SK-N-SH treated with all-trans-retinoic acid at 6 μM for 48 hours (cell line): Measurements from ENCODE around the gene SPATS2.

Source experiments
- ATAC-seq: fragments of 200-7000 bp; cut with Tn5 transposase; 3 replicates; pipeline ENCODE4 v1.9.1; 2020; ENCODE audit warnings: mild to moderate bottlenecking, moderate library complexity
- BACH2 ChIP-seq: fragments of 250-450 bp; sonication (Bioruptor Pico); IDR thresholded peaks from 2 replicates; pipeline ENCODE4 v1.9.0; 2021; ENCODE audit warnings: mild to moderate bottlenecking, borderline replicate concordance
- CSDC2 ChIP-seq: fragments of 250-450 bp; sonication (Bioruptor Pico); IDR thresholded peaks from 2 replicates; pipeline ENCODE4 v1.5.0; 2020; ENCODE audit warnings: mild to moderate bottlenecking, moderate library complexity
- GLIS3 ChIP-seq: fragments of 250-450 bp; sonication (Bioruptor Pico); IDR thresholded peaks from 2 replicates; pipeline ENCODE4 v1.5.0; 2020; ENCODE audit warnings: mild to moderate bottlenecking, moderate library complexity
- ISL1 ChIP-seq: fragments of 250-450 bp; sonication (Bioruptor Pico); IDR thresholded peaks from 2 replicates; pipeline ENCODE4 v2.1.2; 2022; ENCODE audit warnings: mild to moderate bottlenecking, moderate library complexity
- PPARA ChIP-seq: fragments of 250-450 bp; sonication (Bioruptor Pico); IDR thresholded peaks from 2 replicates; pipeline ENCODE4 v1.5.0; 2020; ENCODE audit warnings: mild to moderate bottlenecking, borderline replicate concordance
- SNAI2 ChIP-seq: fragments of 250-450 bp; sonication (Bioruptor Pico); IDR thresholded peaks from 2 replicates; pipeline ENCODE4 v1.5.0; 2020; ENCODE audit warnings: mild to moderate bottlenecking, moderate library complexity
- TCF4 ChIP-seq: fragments of 250-450 bp; sonication (Bioruptor Pico); IDR thresholded peaks from 2 replicates; pipeline ENCODE4 v1.8.0; 2021; ENCODE audit warnings: mild to moderate bottlenecking, moderate library complexity, borderline replicate concordance
- TOX ChIP-seq: fragments of 250-450 bp; sonication (Bioruptor Pico); IDR thresholded peaks from 2 replicates; pipeline ENCODE4 v1.8.0; 2021; ENCODE audit warnings: mild to moderate bottlenecking, moderate library complexity, borderline replicate concordance
- ZC3H10 ChIP-seq: fragments of 250-450 bp; sonication (Bioruptor Pico); IDR thresholded peaks from 2 replicates; pipeline ENCODE4 v1.5.1; 2021; ENCODE audit warnings: mild to moderate bottlenecking, moderate library complexity
- ZFP3 ChIP-seq: fragments of 250-450 bp; sonication (Bioruptor Pico); IDR thresholded peaks from 2 replicates; pipeline ENCODE4 v1.5.0; 2020; ENCODE audit warnings: mild to moderate bottlenecking, moderate library complexity
- ZFP30 ChIP-seq: fragments of 450-650 bp; formaldehyde crosslinking; IDR thresholded peaks from 2 replicates; pipeline ENCODE4 v1.5.0; 2022; ENCODE audit warnings: mild to moderate bottlenecking, moderate library complexity
- ZNF565 ChIP-seq: fragments of 450-650 bp; formaldehyde crosslinking; conservative IDR thresholded peaks from 2 replicates; pipeline ENCODE4 v1.5.0; 2020; ENCODE audit warnings: low read depth, mild to moderate bottlenecking, moderate library complexity
- ZNF70 ChIP-seq: fragments of 450-650 bp; formaldehyde crosslinking; IDR thresholded peaks from 2 replicates; pipeline ENCODE4 v1.5.0; 2020; ENCODE audit warnings: mild to moderate bottlenecking, moderate library complexity
- ZNF8 ChIP-seq: fragments of 450-650 bp; formaldehyde crosslinking; IDR thresholded peaks from 2 replicates; pipeline ENCODE4 v1.5.0; 2020; ENCODE audit warnings: mild to moderate bottlenecking, moderate library complexity
- TF ChIP-seq, protein P1 (sequence below): fragments of 250-450 bp; sonication (Bioruptor Pico); IDR thresholded peaks from 2 replicates; pipeline ENCODE4 v1.5.0; 2020; ENCODE audit warnings: mild to moderate bottlenecking, moderate library complexity
- TF ChIP-seq, protein P2 (sequence below): fragments of 250-450 bp; sonication (Bioruptor Pico); IDR thresholded peaks from 2 replicates; pipeline ENCODE4 v1.8.0; 2021; ENCODE audit warnings: low read depth, mild to moderate bottlenecking, moderate library complexity, borderline replicate concordance
- TF ChIP-seq, protein P3 (sequence below): fragments of 250-450 bp; sonication (Bioruptor Pico); IDR thresholded peaks from 2 replicates; pipeline ENCODE4 v1.5.1; 2021; ENCODE audit warnings: mild to moderate bottlenecking, moderate library complexity
- TF ChIP-seq, protein P4 (sequence below): fragments of 250-450 bp; sonication (Bioruptor Pico); IDR thresholded peaks from 2 replicates; pipeline ENCODE4 v1.5.1; 2020; ENCODE audit warnings: low read depth, mild to moderate bottlenecking, moderate library complexity
- TF ChIP-seq, protein P5 (sequence below): fragments of 250-450 bp; sonication (Bioruptor Pico); IDR thresholded peaks from 2 replicates; pipeline ENCODE4 v1.8.0; 2020; ENCODE audit warnings: mild to moderate bottlenecking, moderate library complexity, borderline replicate concordance

Gene SPATS2

DNA sequence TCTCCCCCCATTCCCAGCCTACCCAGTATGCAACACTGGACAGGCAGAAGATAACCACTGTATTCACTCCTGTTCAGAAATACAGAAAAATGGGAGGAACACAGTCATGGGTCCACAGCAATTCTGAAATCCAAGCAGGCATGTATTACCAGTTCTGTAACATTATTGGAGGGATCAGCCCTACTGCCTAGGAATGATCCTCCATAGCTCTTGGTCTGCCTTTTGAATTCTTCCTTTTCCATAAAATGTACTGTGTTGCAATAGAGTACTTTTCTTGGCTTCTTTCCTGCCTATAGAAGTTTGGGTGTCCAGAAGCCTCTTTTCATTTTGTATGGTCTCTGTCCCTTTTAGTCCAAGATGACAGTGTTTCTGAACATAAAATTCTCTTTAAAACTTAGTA, 46.5 kb downstream of the SPATS2 start:
- ATAC-seq = no peak; the same call in 2 of the 3 replicates

DNA sequence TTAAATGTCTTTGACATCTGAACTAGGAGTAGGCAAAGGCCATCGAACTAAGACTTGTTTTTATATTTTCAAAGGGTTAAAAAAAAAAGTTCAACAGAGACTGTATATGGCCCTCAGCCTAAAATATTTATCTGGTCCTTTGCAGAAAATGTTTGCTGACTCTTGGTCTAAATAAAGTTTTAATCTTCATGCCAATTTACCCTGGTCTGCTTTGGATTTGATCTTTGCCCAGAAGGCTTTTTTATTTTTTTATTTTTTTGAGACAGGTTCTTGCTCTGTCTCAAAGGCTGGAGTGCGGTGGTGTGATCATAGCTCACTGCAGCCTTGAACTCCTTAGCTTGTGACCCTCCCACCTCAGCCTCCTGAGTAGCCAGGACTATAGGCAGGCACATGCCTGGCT, 47.1 kb downstream of the SPATS2 start:
- TF ChIP-seq, protein P1, sequence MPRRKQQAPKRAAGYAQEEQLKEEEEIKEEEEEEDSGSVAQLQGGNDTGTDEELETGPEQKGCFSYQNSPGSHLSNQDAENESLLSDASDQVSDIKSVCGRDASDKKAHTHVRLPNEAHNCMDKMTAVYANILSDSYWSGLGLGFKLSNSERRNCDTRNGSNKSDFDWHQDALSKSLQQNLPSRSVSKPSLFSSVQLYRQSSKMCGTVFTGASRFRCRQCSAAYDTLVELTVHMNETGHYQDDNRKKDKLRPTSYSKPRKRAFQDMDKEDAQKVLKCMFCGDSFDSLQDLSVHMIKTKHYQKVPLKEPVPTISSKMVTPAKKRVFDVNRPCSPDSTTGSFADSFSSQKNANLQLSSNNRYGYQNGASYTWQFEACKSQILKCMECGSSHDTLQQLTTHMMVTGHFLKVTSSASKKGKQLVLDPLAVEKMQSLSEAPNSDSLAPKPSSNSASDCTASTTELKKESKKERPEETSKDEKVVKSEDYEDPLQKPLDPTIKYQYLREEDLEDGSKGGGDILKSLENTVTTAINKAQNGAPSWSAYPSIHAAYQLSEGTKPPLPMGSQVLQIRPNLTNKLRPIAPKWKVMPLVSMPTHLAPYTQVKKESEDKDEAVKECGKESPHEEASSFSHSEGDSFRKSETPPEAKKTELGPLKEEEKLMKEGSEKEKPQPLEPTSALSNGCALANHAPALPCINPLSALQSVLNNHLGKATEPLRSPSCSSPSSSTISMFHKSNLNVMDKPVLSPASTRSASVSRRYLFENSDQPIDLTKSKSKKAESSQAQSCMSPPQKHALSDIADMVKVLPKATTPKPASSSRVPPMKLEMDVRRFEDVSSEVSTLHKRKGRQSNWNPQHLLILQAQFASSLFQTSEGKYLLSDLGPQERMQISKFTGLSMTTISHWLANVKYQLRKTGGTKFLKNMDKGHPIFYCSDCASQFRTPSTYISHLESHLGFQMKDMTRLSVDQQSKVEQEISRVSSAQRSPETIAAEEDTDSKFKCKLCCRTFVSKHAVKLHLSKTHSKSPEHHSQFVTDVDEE (CRISPR knock-in tag) = no peak
- TF ChIP-seq ISL1 (CRISPR knock-in tag) (no peak), ZFP30 (CRISPR knock-in tag) (no peak), ZNF70 (CRISPR knock-in tag) (no peak), TOX (CRISPR knock-in tag) (no peak)
- TF ChIP-seq, protein P2, sequence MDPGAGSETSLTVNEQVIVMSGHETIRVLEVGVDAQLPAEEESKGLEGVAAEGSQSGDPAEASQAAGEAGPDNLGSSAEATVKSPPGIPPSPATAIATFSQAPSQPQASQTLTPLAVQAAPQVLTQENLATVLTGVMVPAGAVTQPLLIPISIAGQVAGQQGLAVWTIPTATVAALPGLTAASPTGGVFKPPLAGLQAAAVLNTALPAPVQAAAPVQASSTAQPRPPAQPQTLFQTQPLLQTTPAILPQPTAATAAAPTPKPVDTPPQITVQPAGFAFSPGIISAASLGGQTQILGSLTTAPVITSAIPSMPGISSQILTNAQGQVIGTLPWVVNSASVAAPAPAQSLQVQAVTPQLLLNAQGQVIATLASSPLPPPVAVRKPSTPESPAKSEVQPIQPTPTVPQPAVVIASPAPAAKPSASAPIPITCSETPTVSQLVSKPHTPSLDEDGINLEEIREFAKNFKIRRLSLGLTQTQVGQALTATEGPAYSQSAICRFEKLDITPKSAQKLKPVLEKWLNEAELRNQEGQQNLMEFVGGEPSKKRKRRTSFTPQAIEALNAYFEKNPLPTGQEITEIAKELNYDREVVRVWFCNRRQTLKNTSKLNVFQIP (CRISPR knock-in tag) = no peak
- TF ChIP-seq, protein P3, sequence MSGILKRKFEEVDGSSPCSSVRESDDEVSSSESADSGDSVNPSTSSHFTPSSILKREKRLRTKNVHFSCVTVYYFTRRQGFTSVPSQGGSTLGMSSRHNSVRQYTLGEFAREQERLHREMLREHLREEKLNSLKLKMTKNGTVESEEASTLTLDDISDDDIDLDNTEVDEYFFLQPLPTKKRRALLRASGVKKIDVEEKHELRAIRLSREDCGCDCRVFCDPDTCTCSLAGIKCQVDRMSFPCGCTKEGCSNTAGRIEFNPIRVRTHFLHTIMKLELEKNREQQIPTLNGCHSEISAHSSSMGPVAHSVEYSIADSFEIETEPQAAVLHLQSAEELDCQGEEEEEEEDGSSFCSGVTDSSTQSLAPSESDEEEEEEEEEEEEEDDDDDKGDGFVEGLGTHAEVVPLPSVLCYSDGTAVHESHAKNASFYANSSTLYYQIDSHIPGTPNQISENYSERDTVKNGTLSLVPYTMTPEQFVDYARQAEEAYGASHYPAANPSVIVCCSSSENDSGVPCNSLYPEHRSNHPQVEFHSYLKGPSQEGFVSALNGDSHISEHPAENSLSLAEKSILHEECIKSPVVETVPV (CRISPR knock-in tag) = no peak
- TF ChIP-seq, all 23 proteins: peak for 0
- no peak for ATAC-seq

More for the DNA sequence above, 46.5 kb downstream of the SPATS2 start:
- no peak for TF ChIP-seq ZNF70 (CRISPR knock-in tag)

DNA sequence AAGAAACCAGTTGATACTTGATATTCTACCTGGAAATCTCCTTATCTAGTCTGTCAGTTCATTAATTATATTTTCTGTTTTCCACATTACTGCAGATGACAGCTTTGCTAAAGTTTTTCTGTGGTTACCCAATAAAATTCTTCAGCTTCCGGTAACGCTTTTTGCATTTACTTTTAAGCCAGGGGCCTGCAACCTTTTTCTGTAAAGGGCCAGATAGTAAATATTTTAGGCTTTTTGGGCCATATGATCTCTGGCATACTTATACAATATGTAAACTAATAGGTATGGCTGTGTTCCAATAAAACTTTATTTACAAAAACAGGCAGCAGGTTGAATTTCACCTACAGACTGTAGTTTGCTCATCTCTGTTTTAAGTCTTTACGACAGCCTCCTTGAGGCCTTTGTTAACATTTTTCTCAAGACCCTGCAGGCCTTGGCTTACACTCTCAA, 48.3 kb downstream of the SPATS2 start:
- no peak for ATAC-seq
- TF ChIP-seq GLIS3 (CRISPR knock-in tag) (no peak), TOX (CRISPR knock-in tag) (no peak), ISL1 (CRISPR knock-in tag) (no peak), PPARA (CRISPR knock-in tag) (no peak), SNAI2 (no peak), ZNF70 (CRISPR knock-in tag) (no peak), BACH2 (no peak), ZFP30 (CRISPR knock-in tag) (no peak), TCF4 (no peak), ZNF565 (no peak), CSDC2 (no peak), ZNF8 (CRISPR knock-in tag) (no peak), ZFP3 (no peak), ZC3H10 (no peak)
- TF ChIP-seq, protein P3 (CRISPR knock-in tag) = no peak
- TF ChIP-seq, protein P1 (CRISPR knock-in tag) = no peak
- TF ChIP-seq, protein P4, sequence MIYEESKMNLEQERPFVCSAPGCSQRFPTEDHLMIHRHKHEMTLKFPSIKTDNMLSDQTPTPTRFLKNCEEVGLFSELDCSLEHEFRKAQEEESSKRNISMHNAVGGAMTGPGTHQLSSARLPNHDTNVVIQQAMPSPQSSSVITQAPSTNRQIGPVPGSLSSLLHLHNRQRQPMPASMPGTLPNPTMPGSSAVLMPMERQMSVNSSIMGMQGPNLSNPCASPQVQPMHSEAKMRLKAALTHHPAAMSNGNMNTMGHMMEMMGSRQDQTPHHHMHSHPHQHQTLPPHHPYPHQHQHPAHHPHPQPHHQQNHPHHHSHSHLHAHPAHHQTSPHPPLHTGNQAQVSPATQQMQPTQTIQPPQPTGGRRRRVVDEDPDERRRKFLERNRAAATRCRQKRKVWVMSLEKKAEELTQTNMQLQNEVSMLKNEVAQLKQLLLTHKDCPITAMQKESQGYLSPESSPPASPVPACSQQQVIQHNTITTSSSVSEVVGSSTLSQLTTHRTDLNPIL = no peak
- TF ChIP-seq, protein P5, sequence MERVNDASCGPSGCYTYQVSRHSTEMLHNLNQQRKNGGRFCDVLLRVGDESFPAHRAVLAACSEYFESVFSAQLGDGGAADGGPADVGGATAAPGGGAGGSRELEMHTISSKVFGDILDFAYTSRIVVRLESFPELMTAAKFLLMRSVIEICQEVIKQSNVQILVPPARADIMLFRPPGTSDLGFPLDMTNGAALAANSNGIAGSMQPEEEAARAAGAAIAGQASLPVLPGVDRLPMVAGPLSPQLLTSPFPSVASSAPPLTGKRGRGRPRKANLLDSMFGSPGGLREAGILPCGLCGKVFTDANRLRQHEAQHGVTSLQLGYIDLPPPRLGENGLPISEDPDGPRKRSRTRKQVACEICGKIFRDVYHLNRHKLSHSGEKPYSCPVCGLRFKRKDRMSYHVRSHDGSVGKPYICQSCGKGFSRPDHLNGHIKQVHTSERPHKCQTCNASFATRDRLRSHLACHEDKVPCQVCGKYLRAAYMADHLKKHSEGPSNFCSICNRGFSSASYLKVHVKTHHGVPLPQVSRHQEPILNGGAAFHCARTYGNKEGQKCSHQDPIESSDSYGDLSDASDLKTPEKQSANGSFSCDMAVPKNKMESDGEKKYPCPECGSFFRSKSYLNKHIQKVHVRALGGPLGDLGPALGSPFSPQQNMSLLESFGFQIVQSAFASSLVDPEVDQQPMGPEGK (CRISPR knock-in tag) = no peak
- TF ChIP-seq, all 23 proteins: peak for 0
